Left cardiac atrium (tissue), 4 donors: Measurements from ENCODE around the gene ALDH9A1. TPM values are rescaled to one million over a fixed set of nuclear protein-coding genes. Genes with fewer than 3 reads are reported as not detected.
A peak's percentile ranks its signal among the peaks of the same experiment; 100 is the strongest.
"Not testable (repeated sequence)": the region's sequence is repeated elsewhere in the genome, so short reads cannot be mapped to it uniquely, and the experiment has no call there.

Experiments used
- ATAC-seq, 2 donors: fragments of 200-7000 bp; cut with Tn5 transposase; one replicate each; pipeline ENCODE4 v1.9.1; 2020; ENCODE audit warnings: mild to moderate bottlenecking in 2 of 2, moderate library complexity in 2 of 2
- DNase-seq: peaks from one replicate; pipeline ENCODE4 v3.0.0-alpha.2; 2020
- intact Hi-C, 2 donors: fragments of 100-400 bp; cut with DNase I; formaldehyde crosslinking; loops; one replicate each; pipeline versions ENCODE4 v1.14.1 to v1.15.1; 2022 to 2023
- total RNA-seq, 2 donors: library from RNA; stranded (reverse); fragmentation: NEBNext Ultra II Directional; extraction: Animal tissue kit (Norgen Biotek cat#: 25700); gene quantifications; one replicate each; pipeline ENCODE4 v1.2.1, GENCODE V29; 2021
- donor health status: DM: no; HTN: yes; CAD: no.
- donor health status: DM: no; HTN: yes; CAD: no; lungs with severe emphysema.
- donor health status: DM: yes; HTN: yes; CAD: no.
- donor health status: Dilated cardiomyopathy.

ALDH9A1 gene
- total RNA-seq, 2 donors from 2014 or later = 63.2 to 71.7 TPM

DNA sequence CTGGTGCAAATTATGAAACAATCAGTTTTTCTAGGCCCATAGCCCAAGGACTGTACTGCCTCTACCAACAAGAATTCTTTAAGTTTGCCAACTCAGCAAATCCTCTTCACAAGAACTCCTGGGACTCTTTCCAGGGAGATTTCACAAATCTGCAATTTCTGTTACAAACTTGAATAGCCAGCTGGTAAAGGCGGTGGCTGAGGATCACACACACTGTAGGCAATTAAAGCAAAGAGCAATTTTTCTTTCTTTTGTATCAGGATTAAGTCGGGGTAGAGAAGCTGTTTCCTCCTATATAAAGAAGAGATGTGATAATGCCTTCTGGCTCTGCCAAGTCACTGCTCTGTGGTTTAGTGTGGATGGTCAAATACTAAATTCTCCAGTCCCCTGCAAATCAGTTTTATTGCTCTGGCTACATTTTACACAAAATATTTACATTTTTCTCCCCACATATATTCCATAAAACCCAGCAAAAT is 1.7 kb downstream of the ALDH9A1 start:
- DNase-seq (no peak), ATAC-seq (peak; percentile 50 to 66)
- intact Hi-C loops = loop anchor here in 1 of 2 donors (5.0 kb wide), 1 partner anchor 64 kb away; the partner anchor contains the start of gene MGST3

DNA sequence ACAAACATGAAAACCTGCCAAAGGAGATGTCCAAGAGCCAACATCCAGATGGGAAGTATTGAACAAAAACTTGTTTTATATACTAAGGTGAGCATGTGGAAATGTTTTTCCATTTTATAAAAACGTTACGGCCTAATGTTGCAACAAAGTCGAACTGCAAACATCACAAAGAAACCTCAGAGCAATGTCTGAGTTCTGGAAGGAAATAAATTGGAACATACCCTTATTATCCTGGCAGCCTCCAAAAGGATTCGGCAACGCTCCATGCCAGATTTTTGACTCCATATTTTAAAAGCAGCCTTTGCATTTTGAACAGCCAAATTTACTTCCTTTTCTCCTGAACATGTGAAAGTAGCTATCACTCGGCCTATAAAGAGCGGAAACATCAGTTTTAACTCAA is 3.3 kb downstream of the ALDH9A1 start:
- intact Hi-C loops = loop anchor here in 1 of 2 donors (5.0 kb wide), 1 partner anchor 63 kb away; the partner anchor contains the start of gene MGST3

DNA sequence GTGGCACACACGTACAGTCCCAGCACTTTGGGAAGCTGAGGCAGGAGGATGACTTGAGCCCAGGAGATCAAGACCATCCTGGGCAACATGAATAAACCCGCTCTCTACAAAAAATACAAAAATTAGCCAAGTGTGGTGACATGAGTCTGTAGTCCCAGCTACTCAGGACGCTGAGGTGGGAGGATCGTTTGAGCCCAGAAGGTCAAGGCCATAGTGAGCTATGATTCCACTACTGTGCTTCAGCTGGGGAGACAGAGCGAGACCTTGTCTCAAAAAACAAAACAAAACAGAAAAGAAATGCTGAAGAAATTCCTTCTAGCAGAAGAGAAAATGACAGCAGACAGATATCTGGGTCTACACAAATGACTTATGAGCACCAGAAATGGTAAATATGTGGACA is 10.3 kb downstream of the ALDH9A1 start:
- DNase-seq (no peak), ATAC-seq (no peak)
- intact Hi-C loops = loop anchor here in 1 of 2 donors (10.0 kb wide), 1 partner anchor 73 kb away; no protein-coding TSS in a partner anchor

More for the DNA sequence above, 3.3 kb downstream of the ALDH9A1 start:
- ATAC-seq = no peak
- DNase-seq = no peak

DNA sequence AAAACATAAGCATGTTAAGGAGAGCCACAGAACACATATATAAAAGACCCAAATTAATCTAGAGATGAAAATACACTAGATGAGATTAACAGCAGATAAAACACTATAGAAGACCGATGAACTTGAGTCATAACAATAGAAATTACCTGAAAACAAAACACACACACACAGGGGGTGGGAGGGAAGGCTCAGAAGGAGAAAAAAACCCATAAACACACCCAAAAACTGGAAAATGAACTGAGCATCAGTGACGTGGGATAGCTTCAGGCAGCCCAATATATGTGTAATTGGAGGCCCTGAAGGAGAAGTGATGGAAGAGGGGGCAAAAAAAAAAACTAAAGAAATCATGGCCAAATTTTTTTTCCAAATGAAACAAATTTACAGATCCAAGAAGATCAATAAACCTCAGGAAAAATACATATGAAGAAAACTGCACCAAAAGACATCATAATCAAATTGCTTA is 11.4 kb downstream of the ALDH9A1 start:
- DNase-seq (no peak), ATAC-seq (no peak)
- intact Hi-C loops = loop anchor here in 1 of 2 donors (10.0 kb wide), 1 partner anchor 72 kb away; no protein-coding TSS in a partner anchor

DNA sequence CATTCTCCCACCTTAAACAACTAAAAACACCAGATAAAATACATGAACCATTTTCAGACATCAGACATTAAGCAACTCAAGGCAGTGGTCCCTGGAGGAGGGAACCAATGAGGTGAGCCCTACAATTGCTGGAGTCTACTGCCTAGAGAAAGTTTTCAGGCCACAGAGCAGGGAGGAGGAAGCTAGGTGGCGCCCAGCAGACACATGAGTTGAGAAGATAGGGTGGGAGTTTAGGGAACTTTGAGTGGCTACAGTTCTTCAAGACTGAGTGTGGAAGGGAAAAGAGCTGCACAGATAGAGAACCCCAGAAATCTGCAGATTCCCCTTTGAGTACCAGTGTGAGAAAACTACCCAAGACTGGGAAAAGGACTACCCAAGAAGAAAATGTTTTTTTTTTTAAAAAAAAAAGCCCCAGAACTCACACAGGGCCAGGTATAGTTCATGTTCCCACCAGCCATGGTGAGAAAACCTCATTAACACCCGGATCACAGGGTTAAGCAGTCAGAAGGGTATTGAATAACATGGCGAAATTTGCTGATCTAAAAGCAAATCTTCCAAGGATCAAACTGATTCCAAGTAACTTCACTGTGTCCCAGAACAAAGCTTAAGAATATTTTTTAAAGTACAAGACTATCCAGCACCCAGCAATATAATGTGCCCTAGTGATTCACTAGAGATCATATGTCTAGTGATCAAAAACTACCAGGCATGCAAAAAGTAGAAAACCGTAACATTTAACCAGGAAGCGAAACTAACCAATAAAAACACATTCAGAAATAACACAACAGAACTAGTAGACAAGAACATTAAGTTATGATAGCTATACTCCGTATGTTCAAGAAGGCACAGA is 12.0 kb downstream of the ALDH9A1 start:
- ATAC-seq (no peak), DNase-seq (no peak)
- intact Hi-C loops = loop anchor here in 1 of 2 donors (10.0 kb wide), 1 partner anchor 72 kb away; no protein-coding TSS in a partner anchor

DNA sequence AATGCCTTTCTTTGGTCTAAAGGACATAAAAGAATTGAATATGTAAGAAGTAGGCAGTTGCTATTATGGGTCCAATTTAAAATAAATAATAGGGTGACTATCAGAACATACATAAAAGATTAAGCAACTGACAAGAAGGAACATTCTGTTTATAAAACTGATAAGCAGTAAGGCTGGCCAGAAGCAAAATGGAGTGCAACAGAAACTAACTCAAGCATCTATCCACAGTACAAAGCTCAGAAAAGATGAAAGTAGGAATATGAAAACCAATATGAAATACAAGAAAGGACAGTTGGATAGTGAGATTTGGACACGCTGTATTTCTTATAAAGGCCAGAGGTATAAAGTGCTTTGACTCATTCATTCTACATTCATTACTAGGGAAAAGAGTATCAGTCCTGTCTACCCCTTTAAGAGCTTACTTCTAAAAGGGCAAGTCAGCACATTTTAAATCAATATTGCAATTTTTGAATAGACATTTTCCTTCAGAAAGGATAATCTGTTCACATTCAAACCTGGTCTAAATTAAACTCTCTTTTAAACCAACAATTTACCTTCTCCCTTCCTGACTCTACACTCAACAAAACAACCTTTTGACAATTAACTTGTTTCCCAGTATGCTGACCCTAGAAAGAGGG is 14.4 kb downstream of the ALDH9A1 start:
- ATAC-seq = no peak
- intact Hi-C loops = loop anchor here in 1 of 2 donors (10.0 kb wide), 1 partner anchor 69 kb away; no protein-coding TSS in a partner anchor
- no peak for DNase-seq

DNA sequence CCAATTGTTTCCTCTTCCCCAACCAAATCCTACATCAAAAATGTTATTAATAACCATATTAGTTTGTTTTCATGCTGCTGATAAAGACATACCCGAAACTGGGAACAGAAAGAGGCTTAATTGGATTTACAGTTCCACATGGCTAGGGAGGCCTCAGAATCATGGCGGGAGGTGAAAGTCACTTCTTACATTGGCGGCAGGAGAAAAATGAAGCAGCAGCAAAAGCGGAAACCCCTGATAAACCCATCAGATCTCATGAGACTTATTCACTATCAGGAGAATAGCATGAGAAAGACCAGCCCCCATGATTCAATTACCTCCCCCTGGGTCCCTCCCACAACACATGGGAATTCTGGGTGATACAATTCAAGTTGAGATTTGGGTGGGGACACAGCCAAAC is 17.6 kb downstream of the ALDH9A1 start:
- intact Hi-C loops = loop anchor here in 1 of 2 donors (10.0 kb wide), 1 partner anchor 66 kb away; no protein-coding TSS in a partner anchor
- ATAC-seq, DNase-seq: not testable (repeated sequence)

DNA sequence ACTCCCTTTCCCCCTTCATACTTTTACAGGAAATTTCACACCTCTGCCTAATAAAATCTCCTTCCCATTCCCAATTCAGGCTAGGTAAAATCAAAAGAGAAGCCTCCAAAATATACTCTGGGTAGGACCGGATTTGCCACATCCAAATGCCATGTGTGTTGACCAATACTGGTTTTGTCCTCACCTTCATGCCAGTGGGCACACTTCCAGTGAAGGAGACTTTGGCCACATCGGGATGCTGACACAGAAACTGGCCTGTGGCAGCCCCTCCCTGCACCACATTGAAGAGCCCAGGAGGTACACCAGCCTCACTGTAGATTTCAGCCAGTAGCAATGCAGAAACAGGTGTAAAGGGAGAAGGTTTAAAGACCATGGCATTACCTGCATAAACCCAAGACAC is 18.1 kb downstream of the ALDH9A1 start:
- DNase-seq (no peak), ATAC-seq (no peak)
- intact Hi-C loops = loop anchor here in 1 of 2 donors (10.0 kb wide), 1 partner anchor 66 kb away; no protein-coding TSS in a partner anchor

DNA sequence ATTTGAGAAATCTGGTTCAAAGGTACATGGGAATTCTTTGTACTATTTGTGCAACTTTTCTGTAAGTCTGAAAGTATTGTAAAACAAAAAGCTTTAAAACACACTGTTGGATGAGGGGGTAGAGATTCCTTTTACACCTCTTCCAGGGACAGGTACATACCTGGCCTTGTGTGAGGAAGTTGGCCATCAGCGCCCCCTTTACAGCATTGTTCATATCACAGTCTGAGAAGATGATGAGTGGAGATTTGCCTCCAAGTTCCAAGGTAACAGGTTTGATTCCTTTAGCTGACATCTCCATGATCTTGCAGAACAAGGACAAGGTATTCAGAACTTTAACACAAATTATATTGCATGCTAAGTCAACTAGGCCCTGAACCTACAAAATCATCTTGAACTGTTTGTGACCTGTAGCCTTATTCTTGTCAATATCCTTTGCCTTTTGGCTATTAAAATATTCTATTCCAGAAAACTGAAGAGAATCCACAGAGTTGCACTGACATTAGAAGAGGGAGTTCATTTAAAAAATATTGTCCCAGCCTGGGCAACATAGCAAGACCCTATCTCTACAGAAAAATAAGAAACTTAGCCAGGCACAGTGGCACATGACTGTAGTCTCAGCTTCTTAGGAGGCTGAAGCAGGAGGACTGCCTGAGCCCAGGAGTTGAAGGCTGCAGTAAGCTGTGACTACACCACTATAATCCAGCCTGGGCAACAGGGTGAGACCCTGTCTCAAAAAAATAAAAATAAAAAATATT is 18.9 kb downstream of the ALDH9A1 start:
- intact Hi-C loops = loop anchor here in 1 of 2 donors (10.0 kb wide), 1 partner anchor 65 kb away; no protein-coding TSS in a partner anchor
- ATAC-seq = no peak

DNA sequence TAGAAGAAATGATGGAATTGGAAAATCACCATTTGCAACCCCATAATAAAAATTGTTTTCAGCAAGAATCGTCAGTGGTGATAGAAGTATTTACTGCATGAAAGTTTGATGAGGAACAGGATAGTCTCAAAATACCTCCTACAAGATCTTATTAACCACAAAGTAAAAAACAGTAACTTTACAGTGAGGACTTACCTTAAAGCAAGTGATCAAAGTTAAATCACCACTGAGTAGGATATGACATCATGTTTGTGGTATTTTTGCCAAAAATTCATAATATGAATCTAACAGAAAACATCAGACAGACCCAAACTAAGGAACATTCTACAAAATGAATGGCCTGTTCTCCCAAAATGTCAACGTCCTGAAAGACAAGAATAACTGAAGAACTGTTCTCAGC is 19.9 kb downstream of the ALDH9A1 start:
- intact Hi-C loops = no loop called here
- ATAC-seq (no peak), DNase-seq (no peak)

More for the DNA sequence above, 18.9 kb downstream of the ALDH9A1 start:
- DNase-seq = no peak

DNA sequence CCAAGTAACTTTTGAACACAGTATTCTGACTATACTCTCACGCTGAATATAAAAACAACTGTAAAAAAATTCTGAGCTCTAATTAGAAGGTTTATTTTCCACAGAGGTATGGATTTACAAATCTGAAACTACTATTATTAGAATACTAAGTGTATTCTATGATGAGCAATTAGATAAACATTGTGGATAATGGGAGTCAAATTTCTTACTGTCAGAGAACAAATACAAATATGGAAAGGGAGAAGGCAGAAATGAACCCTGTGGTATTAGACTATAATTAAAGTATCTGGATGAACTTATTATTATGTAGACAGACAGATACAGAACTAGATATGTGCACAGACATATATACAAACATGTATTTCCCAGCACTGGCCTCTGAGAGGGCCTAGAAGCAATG is 22.6 kb downstream of the ALDH9A1 start:
- intact Hi-C loops = no loop called here
- DNase-seq = no peak
- ATAC-seq = no peak

DNA sequence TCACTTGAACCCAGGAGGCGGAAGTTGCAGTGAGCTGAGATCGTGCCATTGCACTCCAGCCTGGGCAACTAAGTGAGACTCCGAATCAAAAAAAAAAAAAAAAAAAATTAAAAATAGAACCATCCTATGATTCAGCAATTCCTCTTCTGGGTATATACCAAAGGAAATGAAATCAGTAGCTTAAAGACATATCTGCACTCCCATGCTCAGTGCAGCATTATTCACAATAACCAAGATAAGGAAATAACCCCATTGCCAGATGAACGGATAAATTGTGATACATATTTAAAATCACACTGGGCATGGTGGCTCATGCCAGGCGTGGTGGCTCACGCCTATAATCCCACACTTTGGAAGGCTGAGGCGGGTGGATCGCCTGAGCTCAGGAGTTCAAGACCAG is 23.8 kb downstream of the ALDH9A1 start:
- intact Hi-C loops = no loop called here
- ATAC-seq (no peak), DNase-seq (no peak)

DNA sequence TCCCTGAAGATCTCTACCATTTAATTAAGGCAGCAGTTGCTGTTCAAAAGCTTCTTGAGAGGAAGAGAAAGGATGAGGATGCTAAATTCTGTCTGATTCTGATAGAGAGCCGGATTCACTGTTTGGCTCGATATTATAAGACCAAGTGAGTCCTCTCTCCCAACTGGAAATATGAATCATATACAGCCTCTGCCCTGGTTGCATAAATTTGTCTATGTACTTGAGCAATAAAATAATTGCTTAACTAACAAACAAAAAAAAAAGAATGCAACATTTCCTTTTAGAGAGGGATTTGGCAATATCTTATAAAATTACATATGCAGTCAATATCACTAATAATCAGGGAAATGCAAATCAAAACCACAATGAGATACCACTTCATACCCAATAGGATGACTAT is 26.8 kb downstream of the ALDH9A1 start:
- DNase-seq = no peak
- ATAC-seq = no peak
- intact Hi-C loops = loop anchor here in 1 of 2 donors (2.0 kb wide), 1 partner anchor 43 kb away; no protein-coding TSS in a partner anchor

DNA sequence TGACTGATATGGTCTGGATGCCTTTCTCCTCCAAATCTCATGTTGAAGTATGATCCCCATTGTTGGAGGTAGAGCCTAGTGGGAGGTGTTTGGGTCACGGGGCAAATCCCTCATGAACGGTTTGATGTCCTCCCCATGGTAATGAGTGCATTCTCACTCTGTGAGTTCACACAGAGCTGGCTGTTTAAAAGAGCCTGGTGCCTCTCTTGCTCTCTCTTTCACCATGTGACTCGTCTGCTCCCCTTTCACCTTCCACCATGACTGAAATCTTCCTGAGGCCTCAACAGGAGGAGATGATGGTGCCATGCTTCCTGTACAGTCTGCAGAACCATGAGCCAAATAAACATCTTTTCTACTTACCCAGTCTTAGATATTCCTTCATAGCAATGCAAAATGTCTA is 30.2 kb downstream of the ALDH9A1 start:
- ATAC-seq (no peak), DNase-seq (no peak)
- intact Hi-C loops = no loop called here

DNA sequence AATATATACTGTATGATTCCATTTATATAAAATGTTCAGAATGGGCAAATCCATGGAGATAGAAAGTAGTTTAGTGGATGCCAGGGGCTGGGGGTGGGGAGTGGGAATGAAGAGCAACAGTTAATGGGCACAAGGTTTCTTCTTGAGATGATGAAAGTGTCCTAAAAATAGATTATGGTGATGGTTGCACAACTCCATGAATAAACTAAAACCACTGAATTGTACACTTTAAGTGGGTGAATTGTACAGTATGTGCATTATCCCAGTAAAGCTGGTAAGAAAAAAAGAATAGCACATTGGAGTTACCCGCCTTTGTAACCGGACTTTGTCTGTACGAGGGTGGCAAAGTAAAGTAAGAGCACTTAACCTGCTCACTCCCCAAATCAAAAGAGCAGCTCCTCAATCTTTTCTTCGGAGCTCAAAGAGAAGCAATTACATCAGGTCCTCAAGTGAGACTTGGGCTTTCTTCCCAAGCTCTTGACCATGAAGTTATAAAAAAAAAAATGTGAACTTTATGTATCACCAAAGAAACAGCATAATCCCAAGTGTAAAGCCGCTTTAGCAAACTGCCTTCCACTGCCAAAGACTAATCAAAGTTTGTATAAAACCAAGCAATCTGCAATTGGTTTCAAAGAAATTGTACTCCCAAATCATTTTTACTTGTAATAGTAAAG is 32.1 kb downstream of the ALDH9A1 start:
- ATAC-seq (peak in 1 of 2 donors; percentile 44), DNase-seq (no peak)
- intact Hi-C loops = no loop called here

DNA sequence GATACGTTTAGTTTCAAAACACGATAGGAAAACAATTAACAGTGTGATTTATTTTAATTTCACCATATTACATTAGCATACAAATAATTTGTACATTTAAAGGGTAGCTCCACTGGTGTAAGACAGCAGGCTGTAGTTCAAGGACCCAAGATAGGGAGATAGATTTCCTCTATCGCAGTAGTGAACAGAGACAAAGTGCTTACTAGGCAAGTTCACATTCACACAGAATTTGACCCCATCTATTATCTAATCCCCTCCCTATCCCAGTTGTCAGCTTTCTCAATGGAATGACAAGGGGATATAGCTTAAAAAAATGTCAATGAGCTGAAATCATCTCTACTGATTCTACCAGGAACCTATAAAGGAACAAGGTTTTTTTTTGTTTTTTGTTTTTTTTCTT is 36.2 kb downstream of the ALDH9A1 start:
- intact Hi-C loops = no loop called here
- ATAC-seq = no peak
- DNase-seq = no peak

DNA sequence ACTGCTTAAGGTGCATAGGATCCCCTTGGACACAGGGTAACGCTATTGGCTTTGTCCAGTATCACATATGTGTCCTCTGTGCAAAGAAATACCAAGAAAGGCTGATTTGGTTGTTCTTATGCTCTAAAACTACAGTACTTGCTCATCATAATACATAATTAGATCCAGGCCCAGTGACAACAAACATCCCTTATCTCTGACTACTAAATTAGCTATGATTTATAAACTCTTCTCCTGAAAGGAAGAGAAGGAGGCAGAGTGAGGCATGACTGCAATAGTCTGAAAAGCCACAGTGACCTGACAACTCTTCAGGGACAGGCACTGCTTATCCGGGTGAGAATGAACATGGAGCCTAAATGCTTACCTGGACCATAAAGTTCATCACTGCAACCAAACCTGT is 36.7 kb downstream of the ALDH9A1 start:
- DNase-seq (no peak), ATAC-seq (peak in 1 of 2 donors; percentile 36)
- intact Hi-C loops = no loop called here

DNA sequence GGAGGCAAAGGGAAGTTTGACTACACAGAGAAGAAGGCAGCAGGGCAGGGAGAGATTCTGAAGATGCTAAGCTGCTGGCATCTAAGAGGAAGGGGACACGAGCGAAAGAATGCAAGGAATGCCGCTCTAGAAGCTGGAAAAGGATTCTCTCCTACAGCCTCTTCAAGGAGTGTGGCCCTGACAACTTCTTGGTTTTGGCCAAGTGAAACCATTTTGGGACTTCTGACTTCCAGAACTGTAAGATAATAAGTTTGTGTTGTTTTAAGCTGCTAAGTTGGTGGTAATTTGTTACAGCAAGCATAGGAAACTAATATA is 38.8 kb downstream of the ALDH9A1 start:
- intact Hi-C loops = no loop called here
- no peak for DNase-seq
- ATAC-seq = no peak
